ENCODE measurements around the gene CADPS2.
"Not testable (repeated sequence)": the region's sequence is repeated elsewhere in the genome, so short reads cannot be mapped to it uniquely, and the experiment has no call there.

CADPS2 gene

GRCh38 chr7:122658856-122659255 is 227.4 kb downstream of the CADPS2 start:
- DNase-seq = no peak

- DNase-seq = no peak
Observed at GRCh38 chr7:122653685-122654084, 232.6 kb downstream of the CADPS2 start.

- DNase-seq = no peak
Observed at GRCh38 chr7:122652876-122653275, 233.4 kb downstream of the CADPS2 start.

GRCh38 chr7:122651451-122651850 is 234.8 kb downstream of the CADPS2 start:
- no peak for DNase-seq

- no peak for DNase-seq
Observed at GRCh38 chr7:122643250-122643649, 243.0 kb downstream of the CADPS2 start.

GRCh38 chr7:122638459-122638858 is 247.8 kb downstream of the CADPS2 start:
- DNase-seq = no peak

- no peak for DNase-seq
Observed at GRCh38 chr7:122637784-122638183, 248.5 kb downstream of the CADPS2 start.

- DNase-seq = not testable (repeated sequence)
Observed at GRCh38 chr7:122635481-122635880, 250.8 kb downstream of the CADPS2 start.

GRCh38 chr7:122633472-122633871 is 252.8 kb downstream of the CADPS2 start:
- no peak for DNase-seq

- DNase-seq = no peak
Observed at GRCh38 chr7:122632238-122632637, 254.0 kb downstream of the CADPS2 start.

- no peak for DNase-seq
Observed at GRCh38 chr7:122629412-122629953, 256.8 kb downstream of the CADPS2 start.

GRCh38 chr7:122628651-122629411 is 257.4 kb downstream of the CADPS2 start:
- DNase-seq = no peak

GRCh38 chr7:122626785-122627184 is 259.5 kb downstream of the CADPS2 start:
- DNase-seq = peak; percentile 56

- no peak for DNase-seq
Observed at GRCh38 chr7:122622682-122623081, 263.6 kb downstream of the CADPS2 start.

GRCh38 chr7:122619664-122620063 is 266.6 kb downstream of the CADPS2 start:
- no peak for DNase-seq

GRCh38 chr7:122618585-122619189 is 267.6 kb downstream of the CADPS2 start:
- no peak for DNase-seq

GRCh38 chr7:122616951-122617350 is 269.3 kb downstream of the CADPS2 start:
- no peak for DNase-seq

- no peak for DNase-seq
Observed at GRCh38 chr7:122605929-122606328, 280.3 kb downstream of the CADPS2 start.

GRCh38 chr7:122604251-122604650 is 282.0 kb downstream of the CADPS2 start:
- DNase-seq = no peak

GRCh38 chr7:122602800-122603199 is 283.5 kb downstream of the CADPS2 start:
- no peak for DNase-seq

GRCh38 chr7:122600630-122601029 is 285.6 kb downstream of the CADPS2 start:
- DNase-seq = no peak

- no peak for DNase-seq
Observed at GRCh38 chr7:122600042-122600441, 286.2 kb downstream of the CADPS2 start.

GRCh38 chr7:122597277-122597676 is 289.0 kb downstream of the CADPS2 start:
- DNase-seq = peak; percentile 12

GRCh38 chr7:122595885-122596284 is 290.4 kb downstream of the CADPS2 start:
- DNase-seq = peak; percentile 19

Measured in COR-L47 (cell line).